AG04450 (cell line): ENCODE results near the gene MYO18B. TPM values are rescaled to one million over a fixed set of nuclear protein-coding genes. Genes with fewer than 3 reads are reported as not detected.

Source experiments
- CTCF ChIA-PET: fragments of 300-600, 350-600 bp; formaldehyde crosslinking; extraction: SDS; loops from one replicate; lab custom pipeline; 2022; ENCODE audit warnings: antibody characterized with exemption, inconsistent platforms; lab: Charles Lee
- POLR2A ChIA-PET: fragments of 350-600 bp; formaldehyde crosslinking; extraction: SDS; loops from one replicate; lab custom pipeline; 2021; ENCODE audit warnings: antibody characterized with exemption, inconsistent platforms; lab: Yijun Ruan, JAX
- DNase-seq: peaks from one replicate; pipeline ENCODE4 v3.0.0-alpha.2; 2011; ENCODE audit warnings: low read depth, low spot score
- H3K27ac ChIP-seq: one replicate; pipeline ENCODE4 v1.5.1; 2012; ENCODE audit warnings: low read depth, low read length, control low read depth
- H3K27me3 ChIP-seq: one replicate; pipeline ENCODE4 v1.6.0; 2012; ENCODE audit warnings: low read length; ENCODE audit not compliant: control insufficient read depth, insufficient read depth
- H3K4me3 ChIP-seq: 2 replicates; pipeline ENCODE4 v1.5.1; 2011; ENCODE audit warnings: mild to moderate bottlenecking, low read depth, low read length, control low read depth
- H3K9me3 ChIP-seq: 2 replicates; pipeline ENCODE4 v1.5.1; 2012; ENCODE audit warnings: low read length; ENCODE audit not compliant: control insufficient read depth, insufficient read depth
- CTCF ChIP-seq: IDR thresholded peaks from 2 replicates; pipeline ENCODE4 v1.5.1; 2011; ENCODE audit warnings: low read depth, low read length, control low read depth, inconsistent platforms
- polyA plus RNA-seq: library from polyadenylated mRNA; depleted of rRNA; stranded (reverse); fragments of >200 nt; gene quantifications from 2 replicates; pipeline ENCODE4 v1.2.3, GENCODE V29; 2011

Gene MYO18B
- polyA plus RNA-seq, 1 experiment = not detected

- no peaks in the 10 kb centered on the region for H3K27me3 ChIP-seq
- peaks cover 31% of the 10 kb centered on the region for H3K9me3 ChIP-seq
- H3K4me3 ChIP-seq = no peak overlapping the region
- CTCF ChIA-PET = no interaction called here
- POLR2A ChIA-PET = no interaction called here
- no peak overlapping the region for H3K27ac ChIP-seq
- DNase-seq = no peak
- TF ChIP-seq CTCF = no peak
Measured at GRCh38 chr22:25919452-25919851, 177.5 kb downstream of the MYO18B start.

GRCh38 chr22:25922141-25922540, 180.2 kb downstream of the MYO18B start:
- Histone ChIP-seq H3K27me3 (no peaks in the 10 kb centered on the region), H3K4me3 (no peak overlapping the region), H3K9me3 (peaks cover 40% of the 10 kb centered on the region), H3K27ac (no peak overlapping the region)
- TF ChIP-seq CTCF = no peak
- CTCF ChIA-PET = no interaction called here
- DNase-seq = no peak
- POLR2A ChIA-PET = no interaction called here

DNA sequence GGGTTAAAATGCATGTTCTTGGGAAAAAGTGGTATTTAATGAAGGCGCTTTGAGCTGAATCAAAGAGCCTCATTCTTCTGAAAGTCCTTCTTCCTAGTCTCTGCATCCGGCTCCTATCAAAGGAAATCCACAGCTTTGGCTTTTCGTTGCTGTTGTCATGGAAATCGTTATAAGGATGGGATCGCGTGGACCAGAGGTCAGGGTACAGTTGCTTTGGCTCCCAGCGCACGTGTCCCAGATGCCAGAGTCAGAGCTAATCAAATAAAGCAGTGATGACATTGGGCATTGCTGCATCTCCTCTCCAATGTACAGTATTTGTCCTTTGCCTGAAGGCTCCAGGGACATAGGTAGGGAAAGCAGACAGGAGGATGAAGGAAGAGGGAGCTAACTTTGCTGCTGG, 181.9 kb downstream of the MYO18B start:
- CTCF ChIA-PET = no interaction called here
- Histone ChIP-seq H3K9me3 (peaks cover 40% of the 10 kb centered on the region), H3K27ac (no peak overlapping the region), H3K27me3 (no peaks in the 10 kb centered on the region), H3K4me3 (no peak overlapping the region)
- POLR2A ChIA-PET = no interaction called here
- DNase-seq = no peak
- no peak for TF ChIP-seq CTCF

DNA sequence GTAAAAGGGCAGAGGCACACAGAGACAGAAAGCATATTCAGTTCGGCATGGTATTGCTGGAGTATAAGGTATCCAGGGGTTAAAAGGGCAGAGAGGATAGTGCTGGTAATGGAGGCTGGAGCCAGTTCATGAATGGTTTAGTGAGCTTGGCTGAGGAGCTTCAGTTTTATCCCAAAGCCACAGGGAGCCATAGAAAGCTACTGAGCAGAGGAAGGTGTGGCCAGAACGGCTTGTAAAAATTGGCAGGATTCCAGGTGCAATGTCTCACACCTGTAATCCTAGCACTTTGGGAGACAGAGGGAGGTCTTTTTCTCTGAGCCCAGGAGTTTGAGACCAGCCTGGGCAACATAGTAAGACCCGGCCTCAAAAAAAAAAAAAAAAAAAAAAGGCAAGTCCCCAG, 186.1 kb downstream of the MYO18B start:
- CTCF ChIA-PET = no interaction called here
- no peaks in the 10 kb centered on the region for H3K27me3 ChIP-seq
- no peak overlapping the region for H3K4me3 ChIP-seq
- POLR2A ChIA-PET = no interaction called here
- TF ChIP-seq CTCF = no peak
- H3K27ac ChIP-seq = no peak overlapping the region
- DNase-seq = no peak
- peaks cover 26% of the 10 kb centered on the region for H3K9me3 ChIP-seq

DNA sequence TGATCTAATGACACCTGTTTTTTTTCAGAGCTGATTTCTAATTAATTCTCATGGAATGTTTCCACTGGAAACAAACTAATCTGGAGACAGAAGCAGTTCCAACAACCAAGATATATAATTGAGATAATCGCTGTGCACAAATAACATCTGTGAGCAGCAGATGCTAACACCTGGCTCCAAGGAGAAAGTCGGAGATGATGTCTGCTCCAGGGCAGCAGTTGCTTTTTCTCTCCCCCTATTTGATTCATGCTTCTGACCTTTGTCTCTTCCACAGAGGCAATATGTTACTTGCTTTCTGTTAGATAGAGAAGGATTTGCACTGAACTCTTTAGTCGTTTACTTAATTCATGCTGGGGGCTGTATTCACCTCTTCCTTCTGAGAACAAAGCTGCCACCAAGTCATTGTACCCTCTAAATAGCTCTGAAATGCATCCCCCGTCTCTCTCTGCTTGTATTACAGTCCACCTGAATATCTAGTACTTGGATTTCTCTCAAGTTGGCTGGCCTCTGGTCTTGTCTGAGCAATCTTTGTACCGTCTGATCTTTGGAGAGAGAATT, 187.4 kb downstream of the MYO18B start:
- no peak overlapping the region for H3K27ac ChIP-seq
- no peaks in the 10 kb centered on the region for H3K27me3 ChIP-seq
- H3K9me3 ChIP-seq = peaks cover 15% of the 10 kb centered on the region
- no peak for TF ChIP-seq CTCF
- no peak overlapping the region for H3K4me3 ChIP-seq
- DNase-seq = no peak
- CTCF ChIA-PET = interaction anchor here (0.7 kb wide), 1 partner anchor 1143 kb away, joined by 3 read pairs; no protein-coding TSS in a partner anchor
- POLR2A ChIA-PET = no interaction called here
